A673 (cell line): Measurements from ENCODE around the gene KRTAP5-6. TPM values are rescaled to one million over a fixed set of nuclear protein-coding genes. Genes with fewer than 3 reads are reported as not detected.

Source experiments
- BruUV-seq: library from RNA; stranded (reverse); fragments of 400-500 nt; replicated peaks from 2 replicates; lab custom pipeline; 2021; lab: Mats Ljungman, UMichigan
- CTCF ChIA-PET: fragments of 300-600 bp; sonication (Branson Sonifier 250); formaldehyde crosslinking; loops from one replicate; lab custom pipeline; 2022; ENCODE audit warnings: antibody characterized with exemption; lab: Charles Lee
- POLR2A ChIA-PET: fragments of 300-600 bp; sonication (Branson Sonifier 250); formaldehyde crosslinking; loops from one replicate; lab custom pipeline; 2022; ENCODE audit warnings: antibody characterized with exemption; ENCODE audit not compliant: low non-redundant PET; lab: Charles Lee
- DNase-seq: peaks from one replicate; pipeline ENCODE4 v3.0.0-alpha.2; 2015; ENCODE audit warnings: low spot score
- H3K27ac ChIP-seq: fragments of 200-600 bp; sonication (generic); 2 replicates; pipeline ENCODE4 v1.5.1; 2016; ENCODE audit warnings: mixed run types, low read depth, mild to moderate bottlenecking, mixed read lengths, antibody characterized with exemption, low read length; ENCODE audit not compliant: poor library complexity, severe bottlenecking
- H3K27me3 ChIP-seq: fragments of 200-600 bp; sonication (generic); replicated peaks from 2 replicates; pipeline ENCODE4 v1.6.1; 2017; ENCODE audit warnings: mixed run types, low read depth, mild to moderate bottlenecking, mixed read lengths, antibody characterized with exemption, low read length; ENCODE audit not compliant: insufficient read depth, poor library complexity
- H3K36me3 ChIP-seq: fragments of 200-600 bp; sonication (generic); 2 replicates; pipeline ENCODE4 v1.6.1; 2016; ENCODE audit warnings: mixed run types, mild to moderate bottlenecking, mixed read lengths, antibody characterized with exemption, low read length; ENCODE audit not compliant: insufficient read depth, poor library complexity, severe bottlenecking
- H3K4me1 ChIP-seq: fragments of 200-600 bp; sonication (generic); 2 replicates; pipeline ENCODE4 v1.6.1; 2017; ENCODE audit warnings: mixed run types, mild to moderate bottlenecking, mixed read lengths, antibody characterized with exemption, low read length; ENCODE audit not compliant: insufficient read depth, poor library complexity, severe bottlenecking
- H3K4me3 ChIP-seq: fragments of 200-600 bp; sonication (generic); 2 replicates; pipeline ENCODE4 v1.5.1; 2016; ENCODE audit warnings: low read depth, mixed run types, mild to moderate bottlenecking, mixed read lengths, low read length; ENCODE audit not compliant: poor library complexity, severe bottlenecking
- H3K9me3 ChIP-seq: fragments of 200-600 bp; sonication (generic); 2 replicates; pipeline ENCODE4 v1.6.1; 2016; ENCODE audit warnings: mixed run types, low read depth, mild to moderate bottlenecking, mixed read lengths, antibody characterized with exemption, low read length; ENCODE audit not compliant: poor library complexity, severe bottlenecking
- CTCF ChIP-seq: fragments of 300-800, 200-600 bp; sonication (generic); conservative IDR thresholded peaks from 2 replicates; pipeline ENCODE4 v1.5.1; 2017; ENCODE audit warnings: low read depth, mild to moderate bottlenecking, antibody characterized with exemption, low read length, moderate library complexity, mixed read lengths
- EZH2 ChIP-seq: fragments of 200-600 bp; sonication (generic); IDR thresholded peaks from 2 replicates; pipeline ENCODE4 v1.6.1; 2017; ENCODE audit warnings: borderline replicate concordance, low read depth, mild to moderate bottlenecking, mixed read lengths, antibody characterized with exemption, low read length; ENCODE audit not compliant: poor library complexity, severe bottlenecking
- intact Hi-C: fragments of 100-400 bp; cut with micrococcal nuclease; formaldehyde crosslinking; loops from one replicate; pipeline ENCODE4 v1.10.0; 2022; ENCODE audit not compliant: unreplicated experiment
- total RNA-seq: library from RNA; stranded (reverse); gene quantifications from 2 replicates; pipeline ENCODE4 v1.2.3, GENCODE V29; 2021

KRTAP5-6 gene
- total RNA-seq, 1 experiment from 2014 or later = not detected

GRCh38 chr11:1714908-1715885 is 18.2 kb downstream of the KRTAP5-6 start:
- DNase-seq = no peak

GRCh38 chr11:1717745-1718144 is 20.8 kb downstream of the KRTAP5-6 start:
- Histone ChIP-seq H3K9me3 (no peaks in the 10 kb centered on the region), H3K4me1 (no peaks in the 10 kb centered on the region), H3K27me3 (peaks cover 2% of the 10 kb centered on the region), H3K27ac (no peak overlapping the region), H3K4me3 (no peak overlapping the region), H3K36me3 (no peaks in the 10 kb centered on the region)
- intact Hi-C loops = no loop called here
- ChIA-PET CTCF (interaction anchor here (0.7 kb wide), 1 partner anchor 11 kb away, joined by 3 read pairs; no protein-coding TSS in a partner anchor), POLR2A (no interaction called here)
- no TSS peak for BruUV-seq
- TF ChIP-seq CTCF = no peak
- no peak for DNase-seq

More at GRCh38 chr11:1714908-1715885, 18.2 kb downstream of the KRTAP5-6 start:
- no peaks in the 10 kb centered on the region for H3K9me3 ChIP-seq
- no TSS peak for BruUV-seq
- no peak for TF ChIP-seq EZH2
- TF ChIP-seq CTCF = no peak
- H3K36me3 ChIP-seq = no peaks in the 10 kb centered on the region
- intact Hi-C loops = no loop called here
- H3K27ac ChIP-seq = no peak overlapping the region
- ChIA-PET CTCF (no interaction called here), POLR2A (interaction anchor here (0.7 kb wide), 1 partner anchor 1129 kb away, joined by 3 read pairs; no protein-coding TSS in a partner anchor)
- no peaks in the 10 kb centered on the region for H3K4me1 ChIP-seq
- no peak overlapping the region for H3K4me3 ChIP-seq
- H3K27me3 ChIP-seq = peaks cover 15% of the 10 kb centered on the region

GRCh38 chr11:1718326-1718725 is 21.3 kb downstream of the KRTAP5-6 start:
- no TSS peak for BruUV-seq
- no peak for DNase-seq

More at GRCh38 chr11:1718326-1718725, 21.3 kb downstream of the KRTAP5-6 start:
- CTCF ChIA-PET = no interaction called here
- intact Hi-C loops = no loop called here
- no peak overlapping the region for H3K4me3 ChIP-seq
- no peaks in the 10 kb centered on the region for H3K4me1 ChIP-seq
- TF ChIP-seq EZH2 (no peak), CTCF (no peak)
- H3K36me3 ChIP-seq = no peaks in the 10 kb centered on the region
- no peaks in the 10 kb centered on the region for H3K9me3 ChIP-seq
- POLR2A ChIA-PET = no interaction called here
- H3K27ac ChIP-seq = no peak overlapping the region
- H3K27me3 ChIP-seq = peaks cover 3% of the 10 kb centered on the region
